ENCODE results near the gene NFIC.
"Not testable (repeated sequence)": the region's sequence is repeated elsewhere in the genome, so short reads cannot be mapped to it uniquely, and the experiment has no call there.

The NFIC gene

GRCh38 chr19:3401004-3401768, 34.8 kb downstream of the NFIC start:
- DNase-seq = no peak

DNA sequence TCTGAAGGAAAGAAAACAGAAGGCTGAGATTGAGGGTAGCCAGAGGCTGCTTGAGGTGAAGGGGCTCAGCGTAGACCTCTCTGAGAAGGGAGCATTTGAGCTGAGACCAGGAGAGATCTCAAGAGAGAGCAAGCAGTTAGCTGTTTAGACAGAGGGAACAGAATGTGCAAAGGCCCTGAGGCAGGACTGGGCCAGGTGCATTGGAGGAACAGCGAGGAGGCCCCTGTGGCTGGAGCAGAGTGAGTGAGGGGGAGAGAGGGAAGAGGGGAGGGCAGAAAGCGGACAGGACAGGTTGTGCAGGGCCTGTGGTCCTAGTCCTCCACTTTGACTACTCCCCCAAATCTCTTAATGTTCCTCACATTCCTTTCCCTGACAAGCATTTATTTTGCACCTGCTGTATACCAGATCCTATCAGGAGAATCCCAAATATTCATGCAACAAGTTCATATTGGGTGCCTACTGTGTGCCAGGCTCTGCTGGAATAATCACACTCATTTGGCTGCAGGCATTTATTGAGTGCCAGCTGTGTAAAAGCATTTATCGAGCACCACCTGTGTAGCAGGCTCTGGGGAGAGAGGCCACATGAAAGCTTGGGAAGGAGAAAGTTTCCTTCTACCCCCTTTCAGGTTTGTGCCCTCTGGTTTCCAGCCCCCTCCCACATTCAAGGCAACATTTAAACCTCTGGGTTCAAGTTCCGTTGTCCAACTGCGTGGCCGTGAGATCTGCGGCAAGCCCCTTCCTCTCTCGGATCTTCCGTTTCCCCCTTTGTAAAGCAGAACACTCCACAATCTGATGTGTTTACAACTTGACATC, 36.5 kb downstream of the NFIC start:
- no peak for DNase-seq

GRCh38 chr19:3403489-3404323, 37.3 kb downstream of the NFIC start:
- DNase-seq = no peak

- no peak for DNase-seq
Measured at GRCh38 chr19:3404324-3405260, 38.2 kb downstream of the NFIC start.

- no peak for DNase-seq
Measured at GRCh38 chr19:3405261-3405653, 38.9 kb downstream of the NFIC start.

GRCh38 chr19:3406571-3407111, 40.3 kb downstream of the NFIC start:
- DNase-seq = no peak

GRCh38 chr19:3407556-3408516, 41.5 kb downstream of the NFIC start:
- no peak for DNase-seq

DNA sequence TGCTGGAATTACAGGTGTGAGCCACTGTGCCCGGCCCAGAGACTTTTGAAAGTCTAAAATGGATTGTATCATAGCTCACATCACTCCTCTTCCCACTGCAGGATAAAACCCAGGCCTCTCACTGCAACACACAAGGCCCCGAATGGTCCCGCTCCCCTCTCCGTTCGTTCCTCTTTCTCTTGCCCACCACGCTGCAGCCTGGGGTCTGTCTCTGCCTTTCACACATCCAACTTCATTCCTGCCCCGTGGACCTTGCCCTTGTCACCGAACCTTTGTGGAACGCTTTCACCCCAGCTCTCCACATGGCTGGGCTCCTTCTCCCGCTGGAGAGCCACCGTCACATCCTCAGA, 42.6 kb downstream of the NFIC start:
- DNase-seq = no peak

DNA sequence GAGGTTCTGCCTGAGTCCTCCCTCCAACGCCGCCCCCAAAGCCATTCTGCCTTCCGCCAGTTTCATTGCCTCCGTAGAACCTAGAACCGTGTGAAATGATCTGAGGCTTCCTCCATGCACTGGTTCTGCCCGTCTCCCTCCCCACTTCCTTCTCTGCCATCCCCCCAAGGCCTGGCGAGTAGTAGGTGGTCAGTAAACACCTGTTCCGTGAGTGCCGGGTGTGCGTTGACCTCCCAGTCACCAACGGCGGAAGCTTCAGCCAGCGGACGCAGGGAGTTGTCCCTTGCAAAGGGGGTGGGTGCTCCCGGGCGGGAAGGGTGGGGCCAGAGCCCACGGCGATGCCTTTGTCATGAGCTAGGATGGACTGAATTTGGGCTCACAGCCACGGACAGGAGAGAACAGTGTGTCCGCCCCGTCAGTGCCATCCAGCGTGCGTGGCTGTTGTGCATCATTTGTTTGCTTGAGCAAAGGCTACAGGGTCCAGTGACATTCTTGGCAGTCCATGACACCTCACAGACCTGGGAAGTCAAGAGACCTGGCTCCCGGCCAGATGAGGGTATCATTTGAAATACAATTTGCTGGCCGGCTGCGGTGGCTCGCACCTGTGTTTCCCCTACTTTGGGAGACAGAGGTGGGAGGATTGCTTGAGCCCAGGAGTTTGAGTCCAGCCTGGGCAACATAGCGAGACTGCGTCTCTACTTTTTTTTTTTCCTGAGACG, 43.1 kb downstream of the NFIC start:
- DNase-seq = no peak

DNA sequence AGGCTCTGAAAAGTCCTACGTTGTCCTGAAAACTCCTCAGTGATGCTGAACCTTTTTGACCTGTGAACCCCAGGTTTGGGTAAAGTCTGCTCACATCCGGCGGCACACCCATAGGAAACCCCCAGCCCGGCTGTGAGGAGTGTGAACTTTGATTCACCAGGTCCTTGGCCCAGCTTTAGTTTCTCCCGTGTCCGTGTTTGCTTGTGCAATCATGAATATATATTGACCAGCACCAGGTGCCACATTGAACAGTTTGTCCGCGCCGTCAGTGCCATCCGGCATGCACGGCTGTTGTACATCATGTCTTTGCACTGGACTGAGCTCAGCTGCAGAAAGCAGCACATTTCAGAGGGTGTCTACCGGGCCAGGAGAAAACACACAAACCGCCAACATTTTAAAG, 45.3 kb downstream of the NFIC start:
- no peak for DNase-seq

- no peak for DNase-seq
Measured at GRCh38 chr19:3412066-3412465, 45.7 kb downstream of the NFIC start.

GRCh38 chr19:3413796-3414327, 47.5 kb downstream of the NFIC start:
- no peak for DNase-seq

GRCh38 chr19:3415695-3416094, 49.3 kb downstream of the NFIC start:
- no peak for DNase-seq

GRCh38 chr19:3420244-3420755, 53.9 kb downstream of the NFIC start:
- DNase-seq = no peak

- DNase-seq = no peak
Measured at GRCh38 chr19:3420909-3421619, 54.7 kb downstream of the NFIC start.

DNA sequence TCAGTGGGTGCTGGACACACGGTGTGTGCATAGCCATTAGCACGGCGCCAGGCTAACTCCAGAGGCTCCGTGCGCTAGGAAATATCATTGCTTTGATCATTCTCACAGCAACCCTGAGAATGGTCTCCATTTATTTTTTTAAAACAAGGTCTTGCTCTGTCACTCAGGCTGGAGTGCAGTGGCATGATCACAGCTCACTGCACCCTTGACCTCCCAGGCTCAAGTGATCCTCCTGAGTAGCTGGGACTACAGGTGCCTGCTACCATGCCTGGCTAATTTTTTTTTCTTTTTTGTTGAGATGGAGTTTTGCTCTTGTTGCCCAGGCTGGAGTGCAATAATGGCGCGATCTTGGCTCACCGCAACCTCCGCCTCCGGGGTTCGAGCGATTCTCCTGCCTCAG, 55.3 kb downstream of the NFIC start:
- DNase-seq = not testable (repeated sequence)

- DNase-seq = no peak
Measured at GRCh38 chr19:3423183-3423829, 56.9 kb downstream of the NFIC start.

GRCh38 chr19:3426433-3426832, 60.0 kb downstream of the NFIC start:
- DNase-seq = no peak

DNA sequence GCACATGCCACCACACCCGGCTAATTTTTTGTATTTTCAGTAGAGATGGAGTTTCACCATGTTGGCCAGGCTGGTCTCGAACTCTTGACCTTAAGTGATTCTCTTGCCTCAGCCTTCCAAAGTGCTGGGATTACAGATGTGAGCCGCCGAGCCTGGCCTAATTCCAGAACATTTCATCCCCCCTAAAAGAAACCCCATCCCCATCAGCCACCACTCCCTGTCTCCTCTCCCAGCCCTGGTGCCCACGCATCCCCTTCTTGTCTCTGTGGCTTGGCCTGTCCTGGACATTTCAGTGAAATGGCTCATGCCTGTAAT, 63.9 kb downstream of the NFIC start:
- DNase-seq = not testable (repeated sequence)
